SU-DHL-6 (cell line): ENCODE data around the gene TBC1D10A.

ENCODE experiments used
- CTCF ChIP-seq: fragments of 200-600 bp; sonication (generic); IDR thresholded peaks from one replicate; pipeline ENCODE4 v1.5.1; 2017; ENCODE audit warnings: antibody characterized with exemption, mild to moderate bottlenecking, low read length, moderate library complexity; ENCODE audit not compliant: insufficient read depth, poor library complexity, severe bottlenecking
- EZH2phosphoT487 ChIP-seq: fragments of 200-600 bp; sonication (generic), shearing (Covaris generic); conservative IDR thresholded peaks from 2 replicates; pipeline ENCODE4 v1.6.1; 2018; ENCODE audit warnings: mild to moderate bottlenecking, antibody characterized with exemption, low read length, moderate library complexity, mixed read lengths

GRCh38 chr22:30291058-30291892 lies 35.5 kb downstream of the TBC1D10A start:
- no peak for TF ChIP-seq CTCF
- no peak for TF ChIP-seq EZH2phosphoT487
